ENCODE results near the gene SMC1A. TPM values are rescaled to one million over a fixed set of nuclear protein-coding genes. Genes with fewer than 3 reads are reported as not detected.
A peak's percentile ranks its signal among the peaks of the same experiment; 100 is the strongest.

The SMC1A gene
- total and polyA plus RNA-seq, 11 donors, result 13.6 to 64.6 (median 33.7) TPM

DNA sequence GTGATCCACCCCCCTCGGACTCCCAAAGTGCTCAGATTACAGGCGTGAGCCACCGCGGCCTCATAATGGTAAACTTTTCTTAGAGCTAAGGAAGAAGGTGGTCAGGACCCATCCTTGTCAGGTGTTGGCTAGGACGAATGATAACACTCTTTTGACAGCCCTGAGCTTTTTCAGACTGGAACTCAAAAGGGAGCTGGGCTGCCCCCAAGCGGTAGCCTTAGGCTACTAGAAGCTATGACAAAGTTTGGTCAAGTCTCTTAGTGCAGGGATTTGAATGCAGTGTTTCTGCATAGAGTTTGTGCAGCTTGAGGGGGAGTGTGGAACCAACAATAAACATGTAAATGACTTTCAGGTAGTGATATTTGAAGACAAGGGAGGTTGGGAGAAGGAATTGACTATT lies 23.5 kb upstream of the SMC1A start:
- H3K9me3 ChIP-seq, result no peaks in the 10 kb centered on the region
- H3K27ac ChIP-seq, result no peak overlapping the region
- DNase-seq (peak in 3 of 5 donors; percentile 37 to 63 (median 43)), ATAC-seq (no peak)
- no peaks in the 10 kb centered on the region for H3K36me3 ChIP-seq
- peaks cover 0 to 37% (median 0%) of the 10 kb centered on the region in 9 donors for H3K27me3 ChIP-seq
- intact Hi-C loops (cut with DNase I), result no loop called here
- WGBS, 4 donors, result 7 to 22% (median 13%) methylated on average over 6 of the region's 6 CpGs
- TF ChIP-seq, protein P1, sequence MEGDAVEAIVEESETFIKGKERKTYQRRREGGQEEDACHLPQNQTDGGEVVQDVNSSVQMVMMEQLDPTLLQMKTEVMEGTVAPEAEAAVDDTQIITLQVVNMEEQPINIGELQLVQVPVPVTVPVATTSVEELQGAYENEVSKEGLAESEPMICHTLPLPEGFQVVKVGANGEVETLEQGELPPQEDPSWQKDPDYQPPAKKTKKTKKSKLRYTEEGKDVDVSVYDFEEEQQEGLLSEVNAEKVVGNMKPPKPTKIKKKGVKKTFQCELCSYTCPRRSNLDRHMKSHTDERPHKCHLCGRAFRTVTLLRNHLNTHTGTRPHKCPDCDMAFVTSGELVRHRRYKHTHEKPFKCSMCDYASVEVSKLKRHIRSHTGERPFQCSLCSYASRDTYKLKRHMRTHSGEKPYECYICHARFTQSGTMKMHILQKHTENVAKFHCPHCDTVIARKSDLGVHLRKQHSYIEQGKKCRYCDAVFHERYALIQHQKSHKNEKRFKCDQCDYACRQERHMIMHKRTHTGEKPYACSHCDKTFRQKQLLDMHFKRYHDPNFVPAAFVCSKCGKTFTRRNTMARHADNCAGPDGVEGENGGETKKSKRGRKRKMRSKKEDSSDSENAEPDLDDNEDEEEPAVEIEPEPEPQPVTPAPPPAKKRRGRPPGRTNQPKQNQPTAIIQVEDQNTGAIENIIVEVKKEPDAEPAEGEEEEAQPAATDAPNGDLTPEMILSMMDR (IDR thresholded peaks at IDR 0.05), result peak in 10 of 12 donors; percentile 10 to 58 (median 42)
- TF ChIP-seq POLR2A (IDR thresholded peaks at IDR 0.05), result no peak
- peaks cover 0 to 16% (median under 1%) of the 10 kb centered on the region in 12 donors for H3K4me1 ChIP-seq
- no peak overlapping the region for H3K4me3 ChIP-seq

DNA sequence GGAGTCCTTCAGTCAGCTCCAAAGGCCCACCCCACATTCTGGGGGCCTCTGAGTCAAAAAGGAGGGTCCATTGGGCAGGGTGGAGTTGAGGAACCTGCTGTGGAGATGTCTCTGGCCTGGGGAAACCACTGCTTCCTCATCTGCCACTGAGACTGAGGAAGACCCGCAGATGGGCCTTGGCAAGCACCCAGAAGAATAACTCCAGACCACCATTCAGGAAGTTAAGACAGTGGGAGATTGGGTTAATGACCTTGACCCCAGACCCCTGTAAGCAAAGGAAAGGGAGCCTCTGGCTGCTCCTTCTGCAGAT lies 19.8 kb upstream of the SMC1A start:
- ATAC-seq (no peak), DNase-seq (no peak)
- Histone ChIP-seq H3K27me3 (peaks cover 0 to 32% (median 0%) of the 10 kb centered on the region in 9 donors), H3K27ac (peak overlapping the region in 2 of 12 donors; percentile 20 to 40), H3K4me3 (peak overlapping the region in 5 of 12 donors; percentile 33 to 57 (median 45)), H3K36me3 (no peaks in the 10 kb centered on the region), H3K4me1 (peaks cover 0 to 27% (median 4%) of the 10 kb centered on the region in 12 donors), H3K9me3 (no peaks in the 10 kb centered on the region)
- intact Hi-C loops (cut with DNase I), result loop anchor here in 2 of 10 donors (5.0 kb wide), 1 partner anchor 125 kb away; no protein-coding TSS in a partner anchor
- TF ChIP-seq POLR2A (IDR thresholded peaks at IDR 0.05), result no peak
- TF ChIP-seq, protein P1 (IDR thresholded peaks at IDR 0.05), result no peak
- WGBS, 4 donors, result 48 to 64% (median 60%) methylated on average over 1 of the region's 1 CpG

DNA sequence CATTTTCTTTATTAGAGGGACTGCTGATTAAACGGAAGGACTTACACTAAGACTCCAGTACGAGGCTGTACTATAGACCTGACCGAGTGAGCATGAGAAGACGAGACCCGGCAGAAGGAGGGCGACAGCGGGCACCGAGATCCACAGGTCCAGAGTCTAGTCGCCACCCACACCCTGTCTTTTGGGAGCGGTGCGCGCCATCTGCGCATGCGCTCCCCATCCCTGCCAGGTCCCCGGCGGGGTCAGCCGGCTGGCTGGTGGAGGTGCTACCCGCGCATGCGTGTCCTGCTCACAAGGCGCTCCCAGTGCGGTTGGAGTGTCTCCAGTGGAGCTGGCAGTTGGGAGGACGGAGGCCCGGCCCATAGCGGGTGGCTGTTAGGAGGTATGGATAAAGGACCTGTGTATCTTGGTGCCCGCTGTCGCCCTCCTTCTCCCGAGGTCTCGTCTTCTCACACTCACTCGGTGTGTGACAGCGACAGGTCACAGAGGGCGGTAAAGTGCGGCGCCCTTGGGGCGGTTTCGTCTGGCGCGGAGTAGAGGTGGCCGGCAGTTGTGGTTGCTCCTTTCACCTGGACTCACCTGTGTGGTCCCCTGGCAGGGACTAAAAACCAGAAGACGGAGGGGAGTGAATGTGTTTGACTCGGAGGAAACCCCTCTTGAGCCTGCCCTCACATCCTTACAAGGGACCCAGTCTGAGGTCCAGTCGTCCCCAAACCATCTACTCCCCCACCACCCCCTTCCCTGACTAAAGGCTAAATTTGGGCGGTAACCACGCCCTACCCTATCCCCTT lies 19.3 kb upstream of the SMC1A start:
- peaks cover 0 to 38% (median 0%) of the 10 kb centered on the region in 9 donors for H3K27me3 ChIP-seq
- peaks cover 0 to 27% (median 4%) of the 10 kb centered on the region in 12 donors for H3K4me1 ChIP-seq
- DNase-seq (peak; percentile 69 to 90 (median 89)), ATAC-seq (peak; percentile 89 to 94 (median 90))
- 5 to 19% (median 13%) methylated on average over 39 to 44 of the region's 44 CpGs for WGBS, 4 donors
- TF ChIP-seq POLR2A (IDR thresholded peaks at IDR 0.05), result peak in 1 of 2 donors; percentile 40
- TF ChIP-seq, protein P1 (IDR thresholded peaks at IDR 0.05), result no peak
- H3K27ac ChIP-seq, result peak overlapping the region in 7 of 12 donors; percentile 20 to 78 (median 42)
- no peaks in the 10 kb centered on the region for H3K9me3 ChIP-seq
- intact Hi-C loops (cut with DNase I), result loop anchor here in 2 of 10 donors (5.0 kb wide), 1 partner anchor 124 kb away; no protein-coding TSS in a partner anchor
- H3K4me3 ChIP-seq, result peak overlapping the region in 10 of 12 donors; percentile 33 to 57 (median 46)
- H3K36me3 ChIP-seq, result no peaks in the 10 kb centered on the region

Data from heart left ventricle (tissue), 16 donors.